Fibroblast of skin of back (primary cell): Measurements from ENCODE around the gene SRC.

Experiments used
- DNase-seq: peaks from one replicate; pipeline ENCODE4 v3.0.0-alpha.2; 2013

Gene SRC

GRCh38 chr20:37315452-37316110 lies 30.4 kb upstream of the SRC start:
- no peak for DNase-seq

GRCh38 chr20:37316116-37316774 lies 29.7 kb upstream of the SRC start:
- no peak for DNase-seq

GRCh38 chr20:37316775-37317170 lies 29.2 kb upstream of the SRC start:
- no peak for DNase-seq

- no peak for DNase-seq
Measured at GRCh38 chr20:37317316-37317715, 28.6 kb upstream of the SRC start.

- DNase-seq: no peak
Measured at GRCh38 chr20:37317994-37318640, 27.8 kb upstream of the SRC start.

- DNase-seq: peak; percentile 68
Measured at GRCh38 chr20:37319151-37319671, 26.7 kb upstream of the SRC start.

GRCh38 chr20:37323985-37324384 lies 22.0 kb upstream of the SRC start:
- DNase-seq: peak; percentile 93

GRCh38 chr20:37325206-37325605 lies 20.7 kb upstream of the SRC start:
- DNase-seq: no peak

GRCh38 chr20:37326666-37327065 lies 19.3 kb upstream of the SRC start:
- no peak for DNase-seq

- DNase-seq: peak; percentile 32
Measured at GRCh38 chr20:37327748-37328147, 18.2 kb upstream of the SRC start.

GRCh38 chr20:37328149-37328945 lies 17.6 kb upstream of the SRC start:
- DNase-seq: no peak

- DNase-seq: no peak
Measured at GRCh38 chr20:37329481-37330165, 16.3 kb upstream of the SRC start.

- no peak for DNase-seq
Measured at GRCh38 chr20:37330316-37330715, 15.6 kb upstream of the SRC start.

GRCh38 chr20:37331060-37331857 lies 14.7 kb upstream of the SRC start:
- DNase-seq: no peak

GRCh38 chr20:37333130-37333847 lies 12.7 kb upstream of the SRC start:
- DNase-seq: no peak

GRCh38 chr20:37333848-37334318 lies 12.1 kb upstream of the SRC start:
- DNase-seq: no peak

- DNase-seq: no peak
Measured at GRCh38 chr20:37334450-37334849, 11.5 kb upstream of the SRC start.

GRCh38 chr20:37335642-37336368 lies 10.1 kb upstream of the SRC start:
- peak; percentile 33 for DNase-seq

- peak; percentile 60 for DNase-seq
Measured at GRCh38 chr20:37336369-37337207, 9.4 kb upstream of the SRC start.
